CD14-positive monocyte (primary cell): ENCODE measurements around the gene CDC7. TPM values are rescaled to one million over a fixed set of nuclear protein-coding genes. Genes with fewer than 3 reads are reported as not detected.

Experiments
- DNase-seq, 3 donors: peaks; one replicate each; pipeline ENCODE4 v3.0.0-alpha.2; 2011 to 2022
- H2AFZ ChIP-seq: 2 replicates; pipeline ENCODE4 v1.6.0; 2012; ENCODE audit warnings: mild to moderate bottlenecking, low read depth, low read length, inconsistent platforms; ENCODE audit not compliant: insufficient read depth, poor library complexity, severe bottlenecking
- H3K27ac ChIP-seq, 2 donors: 1 replicate in 1 of 2; 2 replicates in 1 of 2; pipeline ENCODE4 v1.5.1; 2012 to 2013; ENCODE audit warnings: low read length in 2 of 2, control low read depth in 1 of 2, inconsistent platforms in 1 of 2, low read depth in 1 of 2, mild to moderate bottlenecking in 1 of 2
- H3K27me3 ChIP-seq, 2 donors: one replicate each; pipeline versions ENCODE4 v1.6.0 to v1.6.1; 2011 to 2013; ENCODE audit warnings: low read length in 2 of 2; ENCODE audit not compliant: control insufficient read depth in 2 of 2, insufficient read depth in 2 of 2
- H3K36me3 ChIP-seq, 2 donors: replicated peaks in 1 of 2; 1 replicate in 1 of 2; 2 replicates in 1 of 2; pipeline versions ENCODE4 v1.5.1 to v1.6.1; 2012 to 2013; ENCODE audit warnings: low read length in 2 of 2, control low read depth in 1 of 2, inconsistent platforms in 1 of 2, mild to moderate bottlenecking in 1 of 2; ENCODE audit not compliant: insufficient read depth in 2 of 2, control insufficient read depth in 1 of 2
- H3K4me1 ChIP-seq, 2 donors: 1 replicate in 1 of 2; 2 replicates in 1 of 2; pipeline versions ENCODE4 v1.5.1 to v1.6.1; 2012 to 2013; ENCODE audit warnings: low read length in 2 of 2, control low read depth in 1 of 2, inconsistent platforms in 1 of 2, mild to moderate bottlenecking in 1 of 2, moderate library complexity in 1 of 2; ENCODE audit not compliant: insufficient read depth in 2 of 2, control insufficient read depth in 1 of 2
- H3K4me2 ChIP-seq: replicated peaks from 2 replicates; pipeline ENCODE3; 2012; ENCODE audit warnings: low read length, moderate library complexity, mild to moderate bottlenecking; ENCODE audit not compliant: poor library complexity, severe bottlenecking; ENCODE audit errors: extremely low read depth
- H3K4me3 ChIP-seq, 3 experiments: fragments of 200-600 bp in 1 of 3; sonication (generic) in 1 of 3; replicated peaks in 1 of 3; 1 replicate in 2 of 3; 2 replicates in 1 of 3; pipeline ENCODE4 v1.5.1; 2011 to 2013; ENCODE audit warnings: low read length in 3 of 3, mild to moderate bottlenecking in 3 of 3, control low read depth in 2 of 3, low read depth in 2 of 3, inconsistent platforms in 1 of 3, moderate library complexity in 1 of 3
- H3K79me2 ChIP-seq: 2 replicates; pipeline ENCODE4 v1.6.0; 2012; ENCODE audit warnings: mild to moderate bottlenecking, control low read depth, inconsistent platforms, low read length, moderate library complexity; ENCODE audit not compliant: insufficient read depth
- H3K9ac ChIP-seq: 2 replicates; pipeline ENCODE4 v1.6.0; 2017; ENCODE audit warnings: low read length, mild to moderate bottlenecking; ENCODE audit not compliant: insufficient read depth, poor library complexity, severe bottlenecking
- H3K9me3 ChIP-seq, 2 donors: replicated peaks in 1 of 2; 1 replicate in 1 of 2; 2 replicates in 1 of 2; pipeline versions ENCODE4 v1.5.1 to v1.6.1; 2012 to 2013; ENCODE audit warnings: low read length in 2 of 2, control low read depth in 1 of 2; ENCODE audit not compliant: control insufficient read depth in 1 of 2, insufficient read depth in 1 of 2
- H4K20me1 ChIP-seq: 2 replicates; pipeline ENCODE4 v1.6.0; 2012; ENCODE audit warnings: mild to moderate bottlenecking, low read length, control low read depth, moderate library complexity; ENCODE audit not compliant: insufficient read depth
- H3K27ac Mint-ChIP-seq, 7 donors: one replicate each; pipeline ENCODE4 v1.8.0; 2020; ENCODE audit warnings: mild to moderate bottlenecking in 7 of 7, mixed read lengths in 7 of 7, moderate library complexity in 6 of 7, inconsistent platforms in 2 of 7
- H3K27me3 Mint-ChIP-seq, 3 donors: one replicate each; pipeline ENCODE4 v1.8.0; 2021 to 2022; ENCODE audit warnings: low read depth in 3 of 3, mild to moderate bottlenecking in 3 of 3, mixed read lengths in 3 of 3, moderate library complexity in 3 of 3, inconsistent platforms in 1 of 3
- H3K36me3 Mint-ChIP-seq, 2 donors: one replicate each; pipeline ENCODE4 v1.8.0; 2020; ENCODE audit warnings: mixed read lengths in 2 of 2, inconsistent platforms in 1 of 2, mild to moderate bottlenecking in 1 of 2
- H3K4me1 Mint-ChIP-seq: one replicate; pipeline ENCODE4 v1.8.0; 2020; ENCODE audit warnings: mild to moderate bottlenecking, mixed read lengths
- H3K4me3 Mint-ChIP-seq, 2 donors: one replicate each; pipeline ENCODE4 v1.8.0; 2020; ENCODE audit warnings: mild to moderate bottlenecking in 2 of 2, mixed read lengths in 2 of 2, moderate library complexity in 1 of 2
- H3K9me3 Mint-ChIP-seq, 7 donors: one replicate each; pipeline ENCODE4 v1.8.0; 2020 to 2022; ENCODE audit warnings: mixed read lengths in 7 of 7, mild to moderate bottlenecking in 6 of 7, moderate library complexity in 6 of 7, inconsistent platforms in 2 of 7
- CTCF ChIP-seq: fragments of 200-600 bp; IDR thresholded peaks from one replicate; pipeline ENCODE4 v1.8.0; 2022; ENCODE audit warnings: antibody characterized with exemption, mild to moderate bottlenecking
- WGBS: methylation state at CpG from one replicate; pipeline ENCODE4 v1.1.5; 2013; ENCODE audit warnings: missing lambda C conversion rate; ENCODE audit not compliant: insufficient coverage; 5-methylcytosine and 5-hydroxymethylcytosine counted together
- intact Hi-C, 2 donors: fragments of 100-400 bp; cut with micrococcal nuclease; formaldehyde crosslinking; loops; one replicate each; pipeline versions ENCODE4 v1.15.0 to v1.15.1; 2023
- polyA plus RNA-seq, 3 donors: library from polyadenylated mRNA; depleted of rRNA in 1 of 3; unstranded in 2 of 3; stranded (reverse) in 1 of 3; fragments of 300-500 nt in 2 of 3; fragments of >200 nt in 1 of 3; fragmentation: Illumina TruSeq in 2 of 3; gene quantifications; 1 replicate in 2 of 3; 2 replicates in 1 of 3; pipeline ENCODE4 v1.2.3, GENCODE V29; 2012 to 2021

CDC7 gene
- polyA plus RNA-seq, 3 donors: 1.5 to 2.3 (median 1.5) TPM

DNA sequence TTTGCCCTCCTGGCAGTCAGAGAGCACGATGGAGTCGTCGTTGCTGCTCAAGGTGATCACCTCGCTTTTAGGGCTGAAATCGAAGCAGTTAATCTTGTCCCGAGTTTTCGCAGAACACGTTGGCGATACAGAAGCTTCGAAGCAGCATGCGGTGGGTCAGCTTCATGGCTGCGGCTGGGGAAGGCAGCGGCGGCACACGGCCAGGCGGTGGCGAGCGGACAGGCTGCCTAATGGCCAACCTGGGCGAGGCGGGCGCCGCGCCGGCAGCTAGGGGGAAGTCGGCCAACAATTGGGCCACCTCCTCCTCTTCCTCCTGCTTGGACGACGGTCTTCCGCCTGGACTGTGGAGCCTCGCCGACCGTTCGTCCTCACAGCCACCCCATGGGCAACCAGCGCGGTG lies 34.8 kb downstream of the CDC7 start:
- Mint-ChIP-seq H3K9me3 (no peaks in the 10 kb centered on the region), H3K27me3 (no peaks in the 10 kb centered on the region), H3K4me3 (no peak overlapping the region), H3K36me3 (peaks cover 0 to 3% of the 10 kb centered on the region in 2 donors), H3K4me1 (peaks cover 2% of the 10 kb centered on the region), H3K27ac (no peak overlapping the region)
- H3K27ac ChIP-seq: no peak overlapping the region
- H4K20me1 ChIP-seq: no peaks in the 10 kb centered on the region
- H3K9ac ChIP-seq: no peak overlapping the region
- no peaks in the 10 kb centered on the region for H3K4me1 ChIP-seq
- no peaks in the 10 kb centered on the region for H3K27me3 ChIP-seq
- TF ChIP-seq CTCF: no peak
- over 99% methylated on average over 18 of the region's 34 CpGs for WGBS
- no peak overlapping the region for H3K4me2 ChIP-seq
- no peaks in the 10 kb centered on the region for H3K9me3 ChIP-seq
- H2AFZ ChIP-seq: no peak overlapping the region
- DNase-seq: no peak
- H3K4me3 ChIP-seq: no peak overlapping the region
- H3K79me2 ChIP-seq: no peaks in the 10 kb centered on the region
- intact Hi-C loops: no loop called here
- H3K36me3 ChIP-seq: no peaks in the 10 kb centered on the region

GRCh38 chr1:91537281-91537986 lies 36.8 kb downstream of the CDC7 start:
- Mint-ChIP-seq H3K9me3 (peaks cover 0 to 2% (median 0%) of the 10 kb centered on the region in 7 donors), H3K36me3 (peaks cover 0 to 3% of the 10 kb centered on the region in 2 donors), H3K4me1 (no peaks in the 10 kb centered on the region), H3K4me3 (no peak overlapping the region), H3K27ac (no peak overlapping the region), H3K27me3 (peaks cover 0 to 2% (median 0%) of the 10 kb centered on the region in 3 donors)
- no peak overlapping the region for H3K9ac ChIP-seq
- H3K4me2 ChIP-seq: no peak overlapping the region
- H3K36me3 ChIP-seq: no peaks in the 10 kb centered on the region
- H3K27me3 ChIP-seq: no peaks in the 10 kb centered on the region
- H3K9me3 ChIP-seq: no peaks in the 10 kb centered on the region
- H3K4me1 ChIP-seq: no peaks in the 10 kb centered on the region
- H4K20me1 ChIP-seq: no peaks in the 10 kb centered on the region
- no peak overlapping the region for H3K27ac ChIP-seq
- H3K4me3 ChIP-seq: no peak overlapping the region
- TF ChIP-seq CTCF: no peak
- intact Hi-C loops: no loop called here
- no peak overlapping the region for H2AFZ ChIP-seq
- no peaks in the 10 kb centered on the region for H3K79me2 ChIP-seq
- DNase-seq: no peak
